Measurements from ENCODE around the gene PATJ.
"Not testable (repeated sequence)": the region's sequence is repeated elsewhere in the genome, so short reads cannot be mapped to it uniquely, and the experiment has no call there.

The PATJ gene

GRCh38 chr1:61743716-61744580 lies 1.7 kb downstream of the PATJ start:
- no peak for DNase-seq

GRCh38 chr1:61746813-61747212 lies 4.5 kb downstream of the PATJ start:
- DNase-seq: no peak

GRCh38 chr1:61748566-61748965 lies 6.3 kb downstream of the PATJ start:
- DNase-seq: no peak

- DNase-seq: no peak
Measured at GRCh38 chr1:61749574-61749973, 7.3 kb downstream of the PATJ start.

- DNase-seq: no peak
Measured at GRCh38 chr1:61752921-61753389, 10.7 kb downstream of the PATJ start.

GRCh38 chr1:61753998-61754508 lies 11.8 kb downstream of the PATJ start:
- no peak for DNase-seq

GRCh38 chr1:61754545-61754944 lies 12.3 kb downstream of the PATJ start:
- no peak for DNase-seq

- DNase-seq: no peak
Measured at GRCh38 chr1:61756773-61757172, 14.5 kb downstream of the PATJ start.

GRCh38 chr1:61757950-61758349 lies 15.7 kb downstream of the PATJ start:
- no peak for DNase-seq

- no peak for DNase-seq
Measured at GRCh38 chr1:61770131-61770530, 27.9 kb downstream of the PATJ start.

GRCh38 chr1:61776091-61776490 lies 33.8 kb downstream of the PATJ start:
- no peak for DNase-seq

GRCh38 chr1:61779231-61779630 lies 37.0 kb downstream of the PATJ start:
- no peak for DNase-seq

GRCh38 chr1:61781151-61781550 lies 38.9 kb downstream of the PATJ start:
- DNase-seq: no peak

GRCh38 chr1:61782771-61783170 lies 40.5 kb downstream of the PATJ start:
- no peak for DNase-seq

GRCh38 chr1:61784726-61785125 lies 42.4 kb downstream of the PATJ start:
- DNase-seq: no peak

- DNase-seq: no peak
Measured at GRCh38 chr1:61790837-61791236, 48.6 kb downstream of the PATJ start.

- DNase-seq: no peak
Measured at GRCh38 chr1:61797045-61797755, 54.9 kb downstream of the PATJ start.

- DNase-seq: not testable (repeated sequence)
Measured at GRCh38 chr1:61801047-61801446, 58.8 kb downstream of the PATJ start.

GRCh38 chr1:61807606-61808140 lies 65.4 kb downstream of the PATJ start:
- no peak for DNase-seq

GRCh38 chr1:61808321-61808720 lies 66.0 kb downstream of the PATJ start:
- DNase-seq: no peak

- no peak for DNase-seq
Measured at GRCh38 chr1:61808968-61809367, 66.7 kb downstream of the PATJ start.

- no peak for DNase-seq
Measured at GRCh38 chr1:61812916-61813315, 70.6 kb downstream of the PATJ start.

- DNase-seq: no peak
Measured at GRCh38 chr1:61816191-61816590, 73.9 kb downstream of the PATJ start.

- no peak for DNase-seq
Measured at GRCh38 chr1:61818992-61819391, 76.7 kb downstream of the PATJ start.

All from NCI-H1694 (cell line).